K562 (cell line): Measurements from ENCODE around the gene PTPRU. TPM values are rescaled to one million over a fixed set of nuclear protein-coding genes. Genes with fewer than 3 reads are reported as not detected.
A peak's percentile ranks its signal among the peaks of the same experiment; 100 is the strongest.

ENCODE experiments used
- ATAC-seq: fragments of 200-7000 bp; cut with Tn5 transposase; 3 replicates; pipeline ENCODE4 v1.9.1; 2020; ENCODE audit warnings: moderate library complexity
- BruUV-seq: library from RNA; stranded (reverse); fragments of 400-500 nt; replicated peaks from 2 replicates; lab custom pipeline; 2021; lab: Mats Ljungman, UMichigan
- CTCF ChIA-PET: fragments of 300-600 bp; formaldehyde crosslinking; extraction: SDS; loops from one replicate; lab custom pipeline; 2021; ENCODE audit warnings: low intra/inter-chr PET ratio; lab: Yijun Ruan, JAX
- POLR2A ChIA-PET: fragments of 300-600, 350-650 bp; sonication (Branson Sonifier 250); formaldehyde crosslinking; extraction: SDS; loops from one replicate; lab custom pipeline; 2021; ENCODE audit warnings: antibody characterized with exemption, inconsistent platforms; lab: Yijun Ruan, JAX
- DNase-seq, 4 experiments: peaks; one replicate each; pipeline versions ENCODE4 v3.0.0 to v3.0.0-alpha.2; 2011 to 2018; ENCODE audit warnings: low spot score in 3 of 4, mixed read lengths in 3 of 4; ENCODE audit errors: extremely low read depth in 1 of 4
- FAIRE-seq: peaks from 2 replicates; lab custom pipeline; 2011; peaks lifted over from hg19 to GRCh38; lab: Jason Lieb, UNC
- H2AFZ ChIP-seq: 2 replicates; pipeline ENCODE4 v1.6.0; 2011; ENCODE audit warnings: low read depth, low read length, control low read depth, inconsistent platforms
- H3K27ac ChIP-seq: fragments of 200-600 bp; 3 replicates; pipeline ENCODE4 v1.8.0; 2011; ENCODE audit warnings: low read depth, mild to moderate bottlenecking, control low read depth, inconsistent platforms, low read length, moderate library complexity, mixed read lengths; ENCODE audit errors: extremely low read depth
- H3K27me3 ChIP-seq, 2 experiments: fragments of 300-600 bp in 1 of 2; 2 replicates in 1 of 2; 3 replicates in 1 of 2; pipeline versions ENCODE4 v1.6.0 to v1.8.0; 2011; ENCODE audit warnings: inconsistent platforms in 2 of 2, low read length in 2 of 2, mild to moderate bottlenecking in 1 of 2, mixed read lengths in 1 of 2, moderate library complexity in 1 of 2; ENCODE audit not compliant: control insufficient read depth in 2 of 2, insufficient read depth in 2 of 2
- H3K36me3 ChIP-seq: fragments of 300-600 bp; 3 replicates; pipeline ENCODE4 v1.8.0; 2011; ENCODE audit warnings: mild to moderate bottlenecking, low read length, inconsistent platforms; ENCODE audit not compliant: control insufficient read depth, insufficient read depth
- H3K4me1 ChIP-seq, 2 experiments: fragments of 200-600 bp in 1 of 2; replicated peaks in 1 of 2; 2 replicates in 1 of 2; 3 replicates in 1 of 2; pipeline versions ENCODE4 v1.5.1 to v1.8.0; 2011; ENCODE audit warnings: inconsistent platforms in 2 of 2, low read length in 2 of 2, mild to moderate bottlenecking in 1 of 2, mixed read lengths in 1 of 2, moderate library complexity in 1 of 2; ENCODE audit not compliant: control insufficient read depth in 2 of 2, insufficient read depth in 2 of 2
- H3K4me2 ChIP-seq: 2 replicates; pipeline ENCODE4 v1.6.1; 2011; ENCODE audit warnings: low read length, control low read depth, inconsistent platforms, mixed read lengths; ENCODE audit not compliant: insufficient read depth
- H3K4me3 ChIP-seq: fragments of 200-600 bp; sonication (generic), shearing (Covaris generic); 2 replicates; pipeline ENCODE4 v1.5.1; 2016; ENCODE audit warnings: control low read depth, inconsistent platforms
- H3K79me2 ChIP-seq: fragments of 200-600 bp; 3 replicates; pipeline ENCODE4 v1.8.0; 2011; ENCODE audit warnings: low read length, inconsistent platforms; ENCODE audit not compliant: control insufficient read depth, insufficient read depth
- H3K9ac ChIP-seq, 2 experiments: 2 replicates each; pipeline versions ENCODE4 v1.6.0 to v1.6.1; 2011; ENCODE audit warnings: low read depth in 2 of 2, low read length in 2 of 2, control low read depth in 1 of 2, inconsistent platforms in 1 of 2, mild to moderate bottlenecking in 1 of 2, mixed read lengths in 1 of 2; ENCODE audit not compliant: insufficient read depth in 1 of 2
- H3K9me1 ChIP-seq: one replicate; pipeline ENCODE4 v1.6.0; 2011; ENCODE audit warnings: inconsistent platforms, mild to moderate bottlenecking, low read length, moderate library complexity; ENCODE audit not compliant: control insufficient read depth, insufficient read depth
- H3K9me3 ChIP-seq: replicated peaks from 2 replicates; pipeline ENCODE4 v1.5.1; 2011; ENCODE audit warnings: low read depth, low read length, inconsistent platforms; ENCODE audit not compliant: control insufficient read depth, insufficient read depth
- H4K20me1 ChIP-seq: replicated peaks from 2 replicates; pipeline ENCODE4 v1.6.1; 2011; ENCODE audit warnings: low read length, inconsistent platforms, mixed read lengths; ENCODE audit not compliant: control insufficient read depth, insufficient read depth
- EGR1 ChIP-seq: fragments of 450-650 bp; conservative IDR thresholded peaks from 2 replicates; pipeline ENCODE4 v1.6.1; 2017; ENCODE audit warnings: mild to moderate bottlenecking
- ERF ChIP-seq: fragments of 450-650 bp; formaldehyde crosslinking; IDR thresholded peaks from 2 replicates; pipeline ENCODE4 v1.4.0; 2020; ENCODE audit warnings: mild to moderate bottlenecking, mixed read lengths
- HDAC3 ChIP-seq: fragments of 450-650 bp; IDR thresholded peaks from 2 replicates; pipeline ENCODE4 v1.6.1; 2018; ENCODE audit warnings: borderline replicate concordance, mild to moderate bottlenecking, moderate library complexity; ENCODE audit not compliant: partially characterized antibody
- NR2C2 ChIP-seq, 2 experiments: fragments of 200-800 bp in 1 of 2; sonication (Bioruptor generic) in 1 of 2; sonication (generic) in 1 of 2; formaldehyde crosslinking in 1 of 2; IDR thresholded peaks; 2 replicates each; pipeline versions ENCODE4 v1.6.1 to v1.8.0; 2016 to 2022; ENCODE audit warnings: mild to moderate bottlenecking in 1 of 2, missing compliant biosample characterization in 1 of 2, missing genetic modification characterization in 1 of 2, missing genetic modification reagents in 1 of 2
- PRDM10 ChIP-seq: fragments of 450-650 bp; IDR thresholded peaks from 2 replicates; pipeline ENCODE4 v1.6.1; 2018; ENCODE audit not compliant: partially characterized antibody
- ZBTB40 ChIP-seq, 2 experiments: fragments of 450-650 bp in 1 of 2; sonication (generic) in 1 of 2; formaldehyde crosslinking in 1 of 2; IDR thresholded peaks; 2 replicates each; pipeline versions ENCODE4 v1.7.1 to v1.9.0; 2016 to 2022; ENCODE audit warnings: inconsistent platforms in 1 of 2, mild to moderate bottlenecking in 1 of 2, missing genetic modification reagents in 1 of 2
- WGBS: fragments of 100-300 bp; shearing (Covaris generic); methylation state at CpG from one replicate; pipeline ENCODE4 v1.1.6; 2016; ENCODE audit warnings: low coverage, mixed read lengths; ENCODE audit not compliant: insufficient coverage; ENCODE audit errors: missing lambda C conversion rate; 5-methylcytosine and 5-hydroxymethylcytosine counted together
- in situ Hi-C: fragments of 300-500 bp; cut with MboI; formaldehyde crosslinking; loops from 4 replicates; pipeline ENCODE4 v1.15.0; 2018; ENCODE audit warnings: inconsistent platforms, mixed read lengths
- intact Hi-C: fragments of 100-400 bp; cut with micrococcal nuclease; formaldehyde crosslinking; loops from 2 replicates; pipeline ENCODE4 v1.14.2; 2022
- polyA plus RNA-seq, 8 experiments: library from polyadenylated mRNA; depleted of rRNA in 4 of 8; stranded (reverse) in 5 of 8; unstranded in 3 of 8; fragments of >200 nt; fragmentation: Nextera tagmentation in 2 of 8; fragmentation: Illumina TruSeq in 1 of 8; extraction: Ambion mirVana in 2 of 8; extraction: Trizol in 1 of 8; gene quantifications; 2 replicates each; pipeline versions ENCODE4 v1.2.1 to v1.2.3, GENCODE V29; 2011 to 2014; ENCODE audit warnings: inconsistent platforms in 1 of 8, missing spikeins in 1 of 8
- total RNA-seq, 7 experiments: library from RNA; depleted of rRNA in 6 of 7; stranded (reverse); fragments of >200 nt in 6 of 7; fragmentation: Illumina TruSeq in 2 of 7; extraction: Trizol in 2 of 7; gene quantifications; 2 replicates each; pipeline versions ENCODE4 v1.2.1 to v1.2.3, GENCODE V29; 2011 to 2021; ENCODE audit warnings: low replicate concordance in 1 of 7

Gene PTPRU
- total and polyA plus RNA-seq, 9 of the 15 experiments (the other 6 are each of a cell fraction or from before 2014, with no cell fraction given), result 0.01 to 2.9 (median 1.0) TPM

- no peaks in the 10 kb centered on the region for H3K36me3 ChIP-seq
These were observed 118.3 kb downstream of the PTPRU start for GRCh38 chr1:29354511-29355098.

More at GRCh38 chr1:29354511-29355098, 118.3 kb downstream of the PTPRU start:
- BruUV-seq, result no TSS peak
- H3K9me3 ChIP-seq, result no peaks in the 10 kb centered on the region
- no peak overlapping the region; the same call in 1 of the 2 replicates for H2AFZ ChIP-seq
- POLR2A ChIA-PET, result interaction anchor here (0.6 kb wide), 1 partner anchor 335 kb away, joined by 3 read pairs; no protein-coding TSS in a partner anchor
- TF ChIP-seq EGR1 (peak; percentile 92), HDAC3 (no peak), ZBTB40 (IDR thresholded peaks at IDR 0.05) (peak; percentile 47; the same call in 1 of the 2 replicates), ZBTB40 (CRISPR knock-in tag; IDR thresholded peaks at IDR 0.05) (no peak), NR2C2 (CRISPR knock-in tag; IDR thresholded peaks at IDR 0.05) (no peak), NR2C2 (tag; IDR thresholded peaks at IDR 0.05) (peak; percentile 37; the same call in 1 of the 2 replicates), PRDM10 (no peak), ERF (CRISPR knock-in tag) (no peak)
- H3K9me1 ChIP-seq, result no peaks in the 10 kb centered on the region
- H3K4me1 ChIP-seq, result peaks cover 5% of the 10 kb centered on the region in 2 experiments; a peak in 4 of 5 replicates
- ATAC-seq, result no peak
- CTCF ChIA-PET, result no interaction called here
- H3K4me2 ChIP-seq, result peak overlapping the region; percentile 42; the same call in 1 of the 2 replicates
- no peak overlapping the region for H3K27ac ChIP-seq
- no peaks in the 10 kb centered on the region for H3K79me2 ChIP-seq
- no peak overlapping the region for H3K4me3 ChIP-seq
- H3K9ac ChIP-seq, result peak overlapping the region in 1 of 2 experiments; percentile 47; a peak in 1 of 4 replicates
- H3K27me3 ChIP-seq, result peaks cover 14 to 31% of the 10 kb centered on the region in 2 experiments
- DNase-seq, result peak; percentile 26 to 51 (median 34)
- peak; percentile 58 for FAIRE-seq
- 4% methylated on average over 8 of the region's 8 CpGs for whole genome bisulfite sequencing
- no peaks in the 10 kb centered on the region; the same call in 1 of the 2 replicates for H4K20me1 ChIP-seq
- in situ Hi-C loops, result no loop called here
- intact Hi-C loops, result no loop called here
